HEK293 (cell line): ENCODE results near the gene IFNL1.

ENCODE experiments used
- CTCF ChIA-PET: fragments of 350-600 bp; formaldehyde crosslinking; extraction: SDS; loops from one replicate; lab custom pipeline; 2021; ENCODE audit warnings: antibody characterized with exemption; lab: Yijun Ruan, JAX
- POLR2A ChIA-PET: fragments of 300-600 bp; formaldehyde crosslinking; extraction: SDS; loops from one replicate; lab custom pipeline; 2020; ENCODE audit warnings: antibody characterized with exemption, inconsistent platforms; lab: Yijun Ruan, JAX
- H3K27ac ChIP-seq: fragments of 200-500 bp; sonication (Bioruptor generic); 2 replicates; pipeline ENCODE4 v1.5.1; 2014; ENCODE audit warnings: low read depth, low read length, control low read depth, inconsistent platforms; ENCODE audit errors: extremely low read depth
- H3K36me3 ChIP-seq, 2 experiments: fragments of 200-500 bp in 1 of 2; sonication (Bioruptor generic) in 1 of 2; 1 replicate in 1 of 2; 2 replicates in 1 of 2; pipeline ENCODE4 v1.5.1; 2014 to 2017; ENCODE audit warnings: inconsistent platforms in 2 of 2, low read length in 2 of 2; ENCODE audit not compliant: control insufficient read depth in 2 of 2, insufficient read depth in 1 of 2
- H3K4me1 ChIP-seq: fragments of 200-500 bp; sonication (Bioruptor generic); 2 replicates; pipeline ENCODE4 v1.5.1; 2014; ENCODE audit warnings: mild to moderate bottlenecking, low read length, inconsistent platforms; ENCODE audit not compliant: control insufficient read depth, insufficient read depth
- H3K4me3 ChIP-seq: 2 replicates; pipeline ENCODE4 v1.5.1; 2011; ENCODE audit warnings: low read depth, mild to moderate bottlenecking, control low read depth, low read length, moderate library complexity
- H3K9me3 ChIP-seq: fragments of 200-500 bp; sonication (Bioruptor generic); 2 replicates; pipeline ENCODE4 v1.5.1; 2014; ENCODE audit warnings: low read depth, low read length, inconsistent platforms; ENCODE audit not compliant: control insufficient read depth, insufficient read depth
- GLIS2 ChIP-seq: fragments of 450-650 bp; formaldehyde crosslinking; IDR thresholded peaks from 2 replicates; pipeline ENCODE4 v1.5.1; 2016; ENCODE audit warnings: missing biosample characterization, missing genetic modification characterization
- KLF10 ChIP-seq: fragments of 450-650 bp; IDR thresholded peaks from 2 replicates; pipeline ENCODE4 v1.5.1; 2018; ENCODE audit warnings: missing biosample characterization, mild to moderate bottlenecking, missing genetic modification characterization
- KLF9 ChIP-seq: fragments of 450-650 bp; formaldehyde crosslinking; IDR thresholded peaks from 2 replicates; pipeline ENCODE4 v1.5.1; 2016; ENCODE audit warnings: missing biosample characterization, missing genetic modification characterization, low read depth
- OSR2 ChIP-seq: fragments of 450-650 bp; formaldehyde crosslinking; IDR thresholded peaks from 2 replicates; pipeline ENCODE4 v1.5.1; 2016; ENCODE audit warnings: missing biosample characterization, missing genetic modification characterization
- PATZ1 ChIP-seq: fragments of 450-650 bp; formaldehyde crosslinking; IDR thresholded peaks from 2 replicates; pipeline ENCODE4 v1.5.1; 2016; ENCODE audit warnings: missing biosample characterization, missing genetic modification characterization
- REST ChIP-seq: fragments of 450-650 bp; formaldehyde crosslinking; IDR thresholded peaks from 2 replicates; pipeline ENCODE4 v1.5.1; 2016; ENCODE audit warnings: missing biosample characterization, missing genetic modification characterization
- WT1 ChIP-seq: fragments of 450-650 bp; formaldehyde crosslinking; IDR thresholded peaks from 2 replicates; pipeline ENCODE4 v1.5.1; 2016; ENCODE audit warnings: missing biosample characterization, missing genetic modification characterization
- ZBTB8A ChIP-seq: fragments of 450-650 bp; formaldehyde crosslinking; IDR thresholded peaks from 2 replicates; pipeline ENCODE4 v1.5.1; 2016; ENCODE audit warnings: missing biosample characterization, missing genetic modification characterization
- ZIC2 ChIP-seq: fragments of 450-650 bp; formaldehyde crosslinking; IDR thresholded peaks from 2 replicates; pipeline ENCODE4 v1.5.1; 2016; ENCODE audit warnings: missing biosample characterization, missing genetic modification characterization
- ZNF335 ChIP-seq: fragments of 450-650 bp; formaldehyde crosslinking; conservative IDR thresholded peaks from 2 replicates; pipeline ENCODE4 v1.5.1; 2016; ENCODE audit warnings: missing biosample characterization, missing genetic modification characterization
- ZNF394 ChIP-seq: fragments of 450-650 bp; formaldehyde crosslinking; IDR thresholded peaks from 2 replicates; pipeline ENCODE4 v1.5.1; 2016; ENCODE audit warnings: missing biosample characterization, missing genetic modification characterization, mild to moderate bottlenecking, moderate library complexity, borderline replicate concordance
- ZNF510 ChIP-seq: fragments of 450-650 bp; formaldehyde crosslinking; IDR thresholded peaks from 2 replicates; pipeline ENCODE4 v1.5.1; 2018; ENCODE audit warnings: mild to moderate bottlenecking, missing genetic modification characterization, missing biosample characterization; ENCODE audit not compliant: insufficient replicate concordance
- TF ChIP-seq, protein P1 (sequence below): fragments of 450-650 bp; formaldehyde crosslinking; conservative IDR thresholded peaks from 2 replicates; pipeline ENCODE4 v1.5.1; 2016; ENCODE audit warnings: low read depth, missing biosample characterization, missing genetic modification characterization
- TF ChIP-seq, protein P2 (sequence below): fragments of 450-650 bp; formaldehyde crosslinking; IDR thresholded peaks from 2 replicates; pipeline ENCODE4 v1.5.1; 2016; ENCODE audit warnings: missing biosample characterization, missing genetic modification characterization

IFNL1 gene

DNA sequence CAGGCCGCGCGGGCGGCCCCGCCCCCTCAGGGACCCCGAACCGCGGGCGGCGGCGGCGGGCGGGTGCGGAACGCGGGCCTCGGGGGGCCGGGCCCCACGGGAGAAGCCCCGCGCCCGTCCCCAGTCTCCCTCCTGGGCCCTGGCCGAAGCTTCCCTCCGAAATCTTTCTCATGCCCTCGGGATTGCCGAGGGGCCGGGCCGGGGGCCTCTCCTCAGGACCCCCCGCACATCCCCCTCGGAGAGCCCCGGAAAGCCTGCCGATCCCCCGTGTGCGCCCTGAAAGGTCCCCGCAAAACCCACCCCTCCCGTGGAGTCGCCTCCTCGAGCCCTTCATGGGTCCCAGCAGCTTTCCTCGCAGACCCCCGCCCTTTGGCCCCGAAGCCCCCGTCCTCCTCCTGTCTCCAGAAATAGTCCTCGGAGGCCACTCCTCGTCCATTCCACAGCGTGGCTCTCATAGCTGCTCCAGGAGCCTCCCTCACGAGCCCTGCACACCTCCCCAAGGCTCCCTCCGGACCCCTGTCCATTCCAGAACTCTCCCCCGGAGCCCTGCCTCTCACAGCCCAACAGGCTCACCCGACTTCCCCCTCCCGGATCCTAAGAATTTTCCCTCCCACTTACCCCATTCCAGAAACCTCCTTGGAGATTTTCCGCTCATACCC is 46.6 kb downstream of the IFNL1 start (continued):
- TF ChIP-seq REST (peak; percentile 13; the same call in 1 of the 2 replicates), WT1 (tag by site-specific recombination) (0 out of 2 replicates have a peak, but pooled peaks have one; percentile 17), OSR2 (no peak), GLIS2 (peak; percentile 89), ZBTB8A (peak; percentile 52; the same call in 1 of the 2 replicates), PATZ1 (tag by site-specific recombination) (0 out of 2 replicates have a peak, but pooled peaks have one; percentile 41), KLF9 (peak; percentile 32; the same call in 1 of the 2 replicates), ZNF394 (tag by site-specific recombination) (no peak), ZNF510 (tag by site-specific recombination) (no peak), ZNF335 (peak; percentile 96), KLF10 (tag by site-specific recombination) (0 out of 2 replicates have a peak, but pooled peaks have one; percentile 19)

GRCh38 chr19:39345956-39346355 is 49.7 kb downstream of the IFNL1 start:
- CTCF ChIA-PET: interaction anchor here (0.6 to 2.2 kb wide), 8 partner anchors 45 to 1000 kb away, joined by 3 to 10 read pairs (median 4); partner anchors contain the start of genes MED29, PAF1 and PLEKHG2
- POLR2A ChIA-PET: interaction anchor here (0.9 to 1.9 kb wide), 2 partner anchors 10 to 45 kb away, joined by 5 to 7 read pairs; partner anchors contain the start of genes MED29 and PAF1
- Histone ChIP-seq H3K9me3 (no peaks in the 10 kb centered on the region), H3K4me3 (no peak overlapping the region), H3K27ac (no peak overlapping the region; the same call in 1 of the 2 replicates), H3K4me1 (peaks cover 48% of the 10 kb centered on the region), H3K36me3 (peaks cover 61 to 72% of the 10 kb centered on the region in 2 experiments)
- TF ChIP-seq, protein P1, sequence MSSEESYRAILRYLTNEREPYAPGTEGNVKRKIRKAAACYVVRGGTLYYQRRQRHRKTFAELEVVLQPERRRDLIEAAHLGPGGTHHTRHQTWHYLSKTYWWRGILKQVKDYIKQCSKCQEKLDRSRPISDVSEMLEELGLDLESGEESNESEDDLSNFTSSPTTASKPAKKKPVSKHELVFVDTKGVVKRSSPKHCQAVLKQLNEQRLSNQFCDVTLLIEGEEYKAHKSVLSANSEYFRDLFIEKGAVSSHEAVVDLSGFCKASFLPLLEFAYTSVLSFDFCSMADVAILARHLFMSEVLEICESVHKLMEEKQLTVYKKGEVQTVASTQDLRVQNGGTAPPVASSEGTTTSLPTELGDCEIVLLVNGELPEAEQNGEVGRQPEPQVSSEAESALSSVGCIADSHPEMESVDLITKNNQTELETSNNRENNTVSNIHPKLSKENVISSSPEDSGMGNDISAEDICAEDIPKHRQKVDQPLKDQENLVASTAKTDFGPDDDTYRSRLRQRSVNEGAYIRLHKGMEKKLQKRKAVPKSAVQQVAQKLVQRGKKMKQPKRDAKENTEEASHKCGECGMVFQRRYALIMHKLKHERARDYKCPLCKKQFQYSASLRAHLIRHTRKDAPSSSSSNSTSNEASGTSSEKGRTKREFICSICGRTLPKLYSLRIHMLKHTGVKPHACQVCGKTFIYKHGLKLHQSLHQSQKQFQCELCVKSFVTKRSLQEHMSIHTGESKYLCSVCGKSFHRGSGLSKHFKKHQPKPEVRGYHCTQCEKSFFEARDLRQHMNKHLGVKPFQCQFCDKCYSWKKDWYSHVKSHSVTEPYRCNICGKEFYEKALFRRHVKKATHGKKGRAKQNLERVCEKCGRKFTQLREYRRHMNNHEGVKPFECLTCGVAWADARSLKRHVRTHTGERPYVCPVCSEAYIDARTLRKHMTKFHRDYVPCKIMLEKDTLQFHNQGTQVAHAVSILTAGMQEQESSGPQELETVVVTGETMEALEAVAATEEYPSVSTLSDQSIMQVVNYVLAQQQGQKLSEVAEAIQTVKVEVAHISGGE (tag by site-specific recombination): no peak
- no peak for TF ChIP-seq ZIC2
- TF ChIP-seq, protein P2, sequence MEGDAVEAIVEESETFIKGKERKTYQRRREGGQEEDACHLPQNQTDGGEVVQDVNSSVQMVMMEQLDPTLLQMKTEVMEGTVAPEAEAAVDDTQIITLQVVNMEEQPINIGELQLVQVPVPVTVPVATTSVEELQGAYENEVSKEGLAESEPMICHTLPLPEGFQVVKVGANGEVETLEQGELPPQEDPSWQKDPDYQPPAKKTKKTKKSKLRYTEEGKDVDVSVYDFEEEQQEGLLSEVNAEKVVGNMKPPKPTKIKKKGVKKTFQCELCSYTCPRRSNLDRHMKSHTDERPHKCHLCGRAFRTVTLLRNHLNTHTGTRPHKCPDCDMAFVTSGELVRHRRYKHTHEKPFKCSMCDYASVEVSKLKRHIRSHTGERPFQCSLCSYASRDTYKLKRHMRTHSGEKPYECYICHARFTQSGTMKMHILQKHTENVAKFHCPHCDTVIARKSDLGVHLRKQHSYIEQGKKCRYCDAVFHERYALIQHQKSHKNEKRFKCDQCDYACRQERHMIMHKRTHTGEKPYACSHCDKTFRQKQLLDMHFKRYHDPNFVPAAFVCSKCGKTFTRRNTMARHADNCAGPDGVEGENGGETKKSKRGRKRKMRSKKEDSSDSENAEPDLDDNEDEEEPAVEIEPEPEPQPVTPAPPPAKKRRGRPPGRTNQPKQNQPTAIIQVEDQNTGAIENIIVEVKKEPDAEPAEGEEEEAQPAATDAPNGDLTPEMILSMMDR (tag by site-specific recombination): 0 out of 2 replicates have a peak, but pooled peaks have one; percentile 17
